Vagina (tissue), 2 donors: ENCODE results near the gene IL6ST.

ENCODE experiments used
- CTCF ChIP-seq, 3 experiments: fragments of 450-650 bp in 2 of 3; fragments of 200-600 bp in 1 of 3; sonication (generic) in 1 of 3; IDR thresholded peaks; one replicate each; pipeline ENCODE4 v1.5.1; 2017 to 2019; ENCODE audit warnings: antibody characterized with exemption in 3 of 3, mild to moderate bottlenecking in 2 of 3, moderate library complexity in 2 of 3
- POLR2A ChIP-seq, 2 donors: fragments of 450-650 bp; IDR thresholded peaks; one replicate each; pipeline ENCODE4 v1.6.1; 2017; ENCODE audit warnings: antibody characterized with exemption in 2 of 2, mild to moderate bottlenecking in 2 of 2, moderate library complexity in 2 of 2
- POLR2AphosphoS5 ChIP-seq, 2 donors: sonication (generic); formaldehyde crosslinking; IDR thresholded peaks; one replicate each; pipeline ENCODE4 v1.9.0; 2017; ENCODE audit warnings: antibody characterized with exemption in 2 of 2, mild to moderate bottlenecking in 2 of 2, low read depth in 1 of 2; ENCODE audit not compliant: insufficient read depth in 1 of 2

- no peak for TF ChIP-seq CTCF (IDR thresholded peaks at IDR 0.05)
- no peak for TF ChIP-seq POLR2AphosphoS5 (IDR thresholded peaks at IDR 0.05; ENCODE audit: insufficient read depth in 1 of 2, low read depth in 1 of 2)
- no peak for TF ChIP-seq POLR2A (IDR thresholded peaks at IDR 0.05)
Observed at GRCh38 chr5:55919625-55920024, 75.1 kb downstream of the IL6ST start.
